Stomach (tissue), 9 donors: ENCODE data around the gene NCK2. TPM values are rescaled to one million over a fixed set of nuclear protein-coding genes. Genes with fewer than 3 reads are reported as not detected.

Source experiments
- DNase-seq, 2 donors: peaks; one replicate each; pipeline versions ENCODE4 v3.0.0 to v3.0.0-alpha.2; 2013 to 2019
- H3K27ac ChIP-seq, 5 donors: fragments of 200-600 bp in 4 of 5; sonication (generic) in 4 of 5; one replicate each; pipeline ENCODE4 v1.5.1; 2013 to 2019; ENCODE audit warnings: mild to moderate bottlenecking in 1 of 5, moderate library complexity in 1 of 5
- H3K27me3 ChIP-seq, 3 donors: fragments of 200-600 bp; sonication (generic); one replicate each; pipeline ENCODE4 v1.5.1; 2017 to 2019; ENCODE audit warnings: mixed run types in 1 of 3
- H3K36me3 ChIP-seq, 4 donors: fragments of 200-600 bp; sonication (generic); 1 replicate in 3 of 4; 2 replicates in 1 of 4; pipeline ENCODE4 v1.5.1; 2016 to 2019
- H3K4me1 ChIP-seq, 4 donors: fragments of 200-600 bp; sonication (generic); one replicate each; pipeline ENCODE4 v1.5.1; 2016 to 2019
- H3K4me3 ChIP-seq, 4 donors: fragments of 200-600 bp; sonication (generic) in 3 of 4; one replicate each; pipeline ENCODE4 v1.5.1; 2016 to 2019; ENCODE audit warnings: mild to moderate bottlenecking in 1 of 4
- H3K9me3 ChIP-seq, 4 donors: fragments of 200-600 bp; sonication (generic); one replicate each; pipeline ENCODE4 v1.5.1; 2016 to 2019
- EP300 ChIP-seq: sonication (generic); formaldehyde crosslinking; IDR thresholded peaks from one replicate; pipeline ENCODE4 v1.6.1; 2017; ENCODE audit warnings: antibody characterized with exemption
- POLR2A ChIP-seq, 4 donors: fragments of 450-650 bp; IDR thresholded peaks; one replicate each; pipeline ENCODE4 v1.6.1; 2016; ENCODE audit warnings: antibody characterized with exemption in 4 of 4, control low read depth in 2 of 4, mild to moderate bottlenecking in 1 of 4, moderate library complexity in 1 of 4
- POLR2AphosphoS5 ChIP-seq, 3 donors: sonication (generic); formaldehyde crosslinking; IDR thresholded peaks; one replicate each; pipeline ENCODE4 v1.6.1; 2016; ENCODE audit warnings: antibody characterized with exemption in 3 of 3
- WGBS, 5 donors: extraction: QIAGEN DNeasy Blood & Tissue Kit in 3 of 5; methylation state at CpG; one replicate each; pipeline versions ENCODE4 v1.1.5 to v1.1.7; 2013 to 2018; 5-methylcytosine and 5-hydroxymethylcytosine counted together
- intact Hi-C: fragments of 100-400 bp; cut with DNase I; formaldehyde crosslinking; loops from one replicate; pipeline ENCODE4 v1.15.1; 2023; ENCODE audit warnings: low total_unique reads
- polyA plus RNA-seq, 3 donors: library from polyadenylated mRNA; stranded (reverse); fragments of 200-250 nt; gene quantifications; one replicate each; pipeline ENCODE4 v1.2.3, GENCODE V29; 2013
- total RNA-seq, 5 donors: library from RNA; depleted of rRNA; stranded (reverse); fragments of >200 nt; gene quantifications; one replicate each; pipeline versions ENCODE4 v1.1.0 to v1.2.3, GENCODE V29; 2014 to 2016
- TF ChIP-seq, protein P1 (sequence below), 7 experiments: fragments of 450-650 bp in 4 of 7; fragments of 200-600 bp in 3 of 7; sonication (generic) in 3 of 7; IDR thresholded peaks; one replicate each; pipeline ENCODE4 v1.5.1; 2016 to 2019; ENCODE audit warnings: antibody characterized with exemption in 7 of 7, control low read depth in 2 of 7, mild to moderate bottlenecking in 1 of 7
- donor health status: healthy with polysubstance abuse.
- donor health status: Bipolar disorder and iron deficiency.
- donor health status: healthy.

NCK2 gene
- total and polyA plus RNA-seq, 8 donors, result 23.1 to 88.9 (median 42.6) TPM

DNA sequence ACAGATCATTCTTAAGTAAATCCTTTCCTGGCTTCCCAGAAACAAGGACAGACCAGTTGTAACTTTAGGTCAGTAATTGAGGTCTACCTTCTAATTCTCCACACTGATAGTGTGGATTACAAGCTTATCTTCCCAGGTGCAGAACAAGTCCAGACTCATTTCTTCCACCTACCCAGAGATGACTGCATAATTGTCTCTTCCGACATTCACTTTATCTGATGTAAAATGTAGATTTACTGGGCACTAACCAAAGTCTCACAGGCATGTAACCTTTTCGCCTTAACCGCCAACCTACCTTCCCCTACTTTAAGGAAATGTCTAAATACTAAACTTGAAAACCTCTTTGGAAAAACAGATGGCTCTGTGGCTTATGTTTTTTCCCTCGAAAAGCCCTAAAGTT lies 96.2 kb downstream of the NCK2 start:
- no peak for DNase-seq
- no peak for TF ChIP-seq POLR2A (IDR thresholded peaks at IDR 0.05)
- TF ChIP-seq, protein P1, sequence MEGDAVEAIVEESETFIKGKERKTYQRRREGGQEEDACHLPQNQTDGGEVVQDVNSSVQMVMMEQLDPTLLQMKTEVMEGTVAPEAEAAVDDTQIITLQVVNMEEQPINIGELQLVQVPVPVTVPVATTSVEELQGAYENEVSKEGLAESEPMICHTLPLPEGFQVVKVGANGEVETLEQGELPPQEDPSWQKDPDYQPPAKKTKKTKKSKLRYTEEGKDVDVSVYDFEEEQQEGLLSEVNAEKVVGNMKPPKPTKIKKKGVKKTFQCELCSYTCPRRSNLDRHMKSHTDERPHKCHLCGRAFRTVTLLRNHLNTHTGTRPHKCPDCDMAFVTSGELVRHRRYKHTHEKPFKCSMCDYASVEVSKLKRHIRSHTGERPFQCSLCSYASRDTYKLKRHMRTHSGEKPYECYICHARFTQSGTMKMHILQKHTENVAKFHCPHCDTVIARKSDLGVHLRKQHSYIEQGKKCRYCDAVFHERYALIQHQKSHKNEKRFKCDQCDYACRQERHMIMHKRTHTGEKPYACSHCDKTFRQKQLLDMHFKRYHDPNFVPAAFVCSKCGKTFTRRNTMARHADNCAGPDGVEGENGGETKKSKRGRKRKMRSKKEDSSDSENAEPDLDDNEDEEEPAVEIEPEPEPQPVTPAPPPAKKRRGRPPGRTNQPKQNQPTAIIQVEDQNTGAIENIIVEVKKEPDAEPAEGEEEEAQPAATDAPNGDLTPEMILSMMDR (IDR thresholded peaks at IDR 0.05), result no peak
- TF ChIP-seq POLR2AphosphoS5 (IDR thresholded peaks at IDR 0.05), result no peak
- no peak for TF ChIP-seq EP300
- WGBS, 5 donors, result 82 to 94% (median 92%) methylated on average over 4 of the region's 4 CpGs
- Histone ChIP-seq H3K36me3 (no peaks in the 10 kb centered on the region), H3K4me1 (peaks cover 11 to 42% (median 25%) of the 10 kb centered on the region in 4 donors), H3K4me3 (no peak overlapping the region), H3K27me3 (no peaks in the 10 kb centered on the region), H3K9me3 (peaks cover 0 to 7% (median 1%) of the 10 kb centered on the region in 4 donors), H3K27ac (no peak overlapping the region)
- intact Hi-C loops, result no loop called here

DNA sequence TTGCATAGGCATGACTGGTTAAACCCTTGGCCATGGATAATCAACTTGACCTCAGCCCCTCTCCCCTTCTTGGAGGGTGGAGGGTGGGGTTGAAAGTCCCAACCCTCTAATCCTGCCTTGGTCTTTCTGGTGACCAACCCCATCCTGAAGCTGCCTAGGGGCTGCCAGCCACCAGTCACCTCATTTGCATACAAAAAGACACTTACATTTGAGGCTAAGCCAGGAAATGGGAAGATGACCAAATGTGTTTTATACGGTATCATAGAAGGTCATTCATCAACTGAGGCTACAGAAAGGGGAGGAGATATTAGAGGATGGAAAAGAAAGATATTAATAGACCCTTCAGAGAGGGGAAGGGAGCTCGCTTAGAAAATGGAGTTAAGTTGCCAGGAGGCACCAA lies 96.8 kb downstream of the NCK2 start:
- DNase-seq, result no peak
- Histone ChIP-seq H3K36me3 (no peaks in the 10 kb centered on the region), H3K4me3 (no peak overlapping the region), H3K4me1 (peaks cover 11 to 42% (median 25%) of the 10 kb centered on the region in 4 donors), H3K27me3 (no peaks in the 10 kb centered on the region), H3K27ac (no peak overlapping the region), H3K9me3 (peaks cover 0 to 1% (median 0%) of the 10 kb centered on the region in 4 donors)
- TF ChIP-seq EP300, result no peak
- WGBS, 5 donors, result 79 to 91% (median 81%) methylated on average over 2 of the region's 2 CpGs
- intact Hi-C loops, result no loop called here

DNA sequence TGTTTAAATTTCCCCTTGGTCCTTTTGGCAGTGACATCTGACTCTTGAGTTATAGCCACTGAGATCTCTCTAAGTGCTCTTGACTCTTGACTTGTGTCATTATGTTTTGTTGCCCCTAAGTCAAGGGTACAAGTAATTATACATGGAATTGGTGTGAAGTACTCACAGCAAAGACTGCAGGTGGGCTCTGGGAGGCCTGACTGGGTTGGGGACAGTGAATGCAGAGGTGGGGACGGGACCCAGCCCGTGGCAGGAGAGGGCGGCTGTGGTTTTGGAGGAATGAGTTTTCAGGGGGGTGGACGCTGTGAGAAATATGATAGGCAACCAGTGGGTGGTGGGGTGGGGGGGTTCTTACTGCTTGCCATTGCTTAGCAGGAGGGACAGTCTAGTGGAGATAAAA lies 97.8 kb downstream of the NCK2 start:
- H3K27me3 ChIP-seq, result no peaks in the 10 kb centered on the region
- no peak for DNase-seq
- WGBS, 5 donors, result 88 to 94% (median 92%) methylated on average over 4 of the region's 4 CpGs
- no peak overlapping the region for H3K27ac ChIP-seq
- no peaks in the 10 kb centered on the region for H3K9me3 ChIP-seq
- H3K4me3 ChIP-seq, result no peak overlapping the region
- TF ChIP-seq POLR2A (IDR thresholded peaks at IDR 0.05) (no peak), EP300 (no peak), POLR2AphosphoS5 (IDR thresholded peaks at IDR 0.05) (no peak)
- TF ChIP-seq, protein P1 (IDR thresholded peaks at IDR 0.05), result no peak
- intact Hi-C loops, result no loop called here
- H3K4me1 ChIP-seq, result peaks cover 8 to 36% (median 21%) of the 10 kb centered on the region in 4 donors
- H3K36me3 ChIP-seq, result no peaks in the 10 kb centered on the region

DNA sequence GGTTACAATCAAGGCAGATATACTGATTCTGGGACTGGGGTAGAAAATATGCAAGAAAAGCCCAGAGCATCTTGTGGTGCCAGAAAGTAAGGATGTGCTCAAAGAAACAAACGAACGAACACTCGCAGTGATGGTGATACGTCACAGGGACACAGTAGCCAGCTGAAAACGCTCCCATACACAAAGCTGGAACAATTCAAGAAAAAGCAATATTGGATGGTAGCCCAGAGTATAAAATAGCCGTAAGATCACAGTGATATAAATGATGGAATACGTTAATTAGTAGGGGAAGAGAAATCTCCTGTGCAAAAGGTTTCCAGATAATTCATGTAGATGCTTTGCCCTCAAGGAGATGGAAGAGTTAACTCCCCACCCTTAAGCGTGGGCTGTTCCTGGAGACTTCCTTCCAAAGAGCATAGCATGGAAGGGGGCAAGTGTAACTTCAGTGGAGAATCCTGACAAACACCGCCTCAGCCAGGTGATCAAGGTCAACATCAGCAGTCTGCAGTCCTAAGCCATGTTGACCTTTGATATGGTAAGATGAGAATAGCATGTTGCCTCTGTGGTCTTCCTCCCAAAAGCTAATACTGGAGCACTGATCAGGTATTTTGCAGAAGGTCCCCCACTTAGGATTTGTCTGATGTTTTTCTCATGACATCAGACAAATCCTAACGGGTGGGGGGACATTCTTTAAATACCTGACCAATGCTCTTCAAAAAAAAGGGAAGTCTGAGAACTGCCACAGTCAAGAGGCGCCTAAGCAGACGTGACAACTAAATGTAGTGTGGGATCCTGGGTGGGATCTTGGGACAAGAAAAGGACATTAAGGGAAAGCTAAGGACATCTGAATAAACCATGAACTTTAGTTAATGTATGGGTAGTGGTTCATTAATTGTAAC lies 99.0 kb downstream of the NCK2 start:
- intact Hi-C loops, result no loop called here
- Histone ChIP-seq H3K4me1 (peaks cover 4 to 35% (median 19%) of the 10 kb centered on the region in 4 donors), H3K4me3 (no peak overlapping the region), H3K27me3 (no peaks in the 10 kb centered on the region), H3K9me3 (no peaks in the 10 kb centered on the region), H3K27ac (no peak overlapping the region), H3K36me3 (no peaks in the 10 kb centered on the region)
- WGBS, 5 donors, result 69 to 84% (median 75%) methylated on average over 12 of the region's 12 CpGs
- no peak for TF ChIP-seq EP300
- no peak for TF ChIP-seq POLR2A (IDR thresholded peaks at IDR 0.05)
- TF ChIP-seq, protein P1 (IDR thresholded peaks at IDR 0.05), result no peak
- no peak for TF ChIP-seq POLR2AphosphoS5 (IDR thresholded peaks at IDR 0.05)
- DNase-seq, result peak in 1 of 2 donors; percentile 59

- 82 to 91% (median 88%) methylated on average over 3 of the region's 3 CpGs for WGBS, 5 donors
- H3K9me3 ChIP-seq, result no peaks in the 10 kb centered on the region
- TF ChIP-seq, protein P1 (IDR thresholded peaks at IDR 0.05), result no peak
- TF ChIP-seq POLR2AphosphoS5 (IDR thresholded peaks at IDR 0.05) (no peak), EP300 (no peak), POLR2A (IDR thresholded peaks at IDR 0.05) (no peak)
Measured at GRCh38 chr2:105845976-105846375, 101.3 kb downstream of the NCK2 start.

More at GRCh38 chr2:105845976-105846375, 101.3 kb downstream of the NCK2 start:
- Histone ChIP-seq H3K4me3 (no peak overlapping the region), H3K36me3 (no peaks in the 10 kb centered on the region), H3K4me1 (peaks cover 0 to 19% (median 10%) of the 10 kb centered on the region in 4 donors), H3K27ac (no peak overlapping the region), H3K27me3 (no peaks in the 10 kb centered on the region)
- intact Hi-C loops, result no loop called here
- DNase-seq, result no peak
